Measurements from ENCODE around the gene POT1.

DNA sequence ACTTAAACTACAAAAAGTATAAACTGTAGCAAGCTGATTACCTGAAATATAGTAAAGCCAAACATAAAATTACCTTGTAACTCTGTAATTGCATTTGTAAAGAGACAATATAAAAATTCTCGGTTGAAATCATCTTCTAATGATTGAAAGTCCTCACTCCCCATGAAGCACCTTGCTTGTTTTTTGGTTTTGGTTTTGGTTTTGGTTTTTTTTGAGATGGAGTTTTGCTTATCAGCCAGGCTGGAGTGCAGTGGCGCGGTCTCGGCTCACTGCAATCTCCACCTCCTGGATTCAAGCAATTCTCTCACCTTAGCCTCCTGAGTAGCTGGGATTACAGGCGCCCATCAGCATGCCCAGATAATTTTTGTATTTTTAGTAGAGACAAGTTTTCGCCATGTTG is 130.2 kb downstream of the POT1 start:
- TF ChIP-seq POLR2AphosphoS5 (IDR thresholded peaks at IDR 0.05) (no peak), POLR2A (IDR thresholded peaks at IDR 0.05) (no peak), EP300 (IDR thresholded peaks at IDR 0.05) (no peak)
- TF ChIP-seq, protein P1, sequence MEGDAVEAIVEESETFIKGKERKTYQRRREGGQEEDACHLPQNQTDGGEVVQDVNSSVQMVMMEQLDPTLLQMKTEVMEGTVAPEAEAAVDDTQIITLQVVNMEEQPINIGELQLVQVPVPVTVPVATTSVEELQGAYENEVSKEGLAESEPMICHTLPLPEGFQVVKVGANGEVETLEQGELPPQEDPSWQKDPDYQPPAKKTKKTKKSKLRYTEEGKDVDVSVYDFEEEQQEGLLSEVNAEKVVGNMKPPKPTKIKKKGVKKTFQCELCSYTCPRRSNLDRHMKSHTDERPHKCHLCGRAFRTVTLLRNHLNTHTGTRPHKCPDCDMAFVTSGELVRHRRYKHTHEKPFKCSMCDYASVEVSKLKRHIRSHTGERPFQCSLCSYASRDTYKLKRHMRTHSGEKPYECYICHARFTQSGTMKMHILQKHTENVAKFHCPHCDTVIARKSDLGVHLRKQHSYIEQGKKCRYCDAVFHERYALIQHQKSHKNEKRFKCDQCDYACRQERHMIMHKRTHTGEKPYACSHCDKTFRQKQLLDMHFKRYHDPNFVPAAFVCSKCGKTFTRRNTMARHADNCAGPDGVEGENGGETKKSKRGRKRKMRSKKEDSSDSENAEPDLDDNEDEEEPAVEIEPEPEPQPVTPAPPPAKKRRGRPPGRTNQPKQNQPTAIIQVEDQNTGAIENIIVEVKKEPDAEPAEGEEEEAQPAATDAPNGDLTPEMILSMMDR (IDR thresholded peaks at IDR 0.05) = no peak

All from suprapubic skin (tissue), 4 donors.